Cardiac muscle cell (in vitro differentiated cells and primary cell): ENCODE data around the gene SHMT1. TPM values are rescaled to one million over a fixed set of nuclear protein-coding genes. Genes with fewer than 3 reads are reported as not detected.

ENCODE experiments used
- DNase-seq, 2 donors: peaks; one replicate each; pipeline versions ENCODE4 v3.0.0 to v3.0.0-alpha.2; 2010 to 2017; ENCODE audit warnings: low read depth in 1 of 2, low spot score in 1 of 2
- H3K27ac ChIP-seq: fragments of 200-600 bp; sonication (generic); 2 replicates; pipeline ENCODE4 v1.5.1; 2016
- H3K27me3 ChIP-seq: fragments of 200-600 bp; sonication (generic); 2 replicates; pipeline ENCODE4 v1.6.0; 2016; ENCODE audit warnings: control low read depth
- H3K36me3 ChIP-seq: fragments of 200-600 bp; sonication (generic); 2 replicates; pipeline ENCODE4 v1.5.1; 2016; ENCODE audit warnings: control low read depth
- H3K4me1 ChIP-seq: fragments of 200-600 bp; sonication (generic); 2 replicates; pipeline ENCODE4 v1.8.1; 2017; ENCODE audit warnings: low read depth, mild to moderate bottlenecking, mixed run types
- H3K4me3 ChIP-seq: fragments of 200-600 bp; sonication (generic); 2 replicates; pipeline ENCODE4 v1.5.1; 2016; ENCODE audit warnings: mild to moderate bottlenecking
- H3K9me3 ChIP-seq: fragments of 200-600 bp; sonication (generic); 2 replicates; pipeline ENCODE4 v1.5.1; 2017; ENCODE audit warnings: low read depth, mild to moderate bottlenecking, control low read depth
- CTCF ChIP-seq: IDR thresholded peaks from 2 replicates; pipeline ENCODE4 v1.5.1; 2012; ENCODE audit warnings: low read depth, mild to moderate bottlenecking, low read length
- polyA plus RNA-seq: library from polyadenylated mRNA; unstranded; fragments of >200 nt; fragmentation: Nextera tagmentation; extraction: Ambion mirVana; gene quantifications from 2 replicates; pipeline ENCODE4 v1.2.1, GENCODE V29; 2016
- total RNA-seq: library from RNA; depleted of rRNA; stranded (reverse); fragments of >200 nt; gene quantifications from 2 replicates; pipeline ENCODE4 v1.2.3, GENCODE V29; 2016

SHMT1 gene
- total and polyA plus RNA-seq, 2 experiments from 2014 or later: 24.8 to 30.6 TPM

- peaks cover 9% of the 10 kb centered on the region for H3K4me1 ChIP-seq
- no peak overlapping the region for H3K4me3 ChIP-seq
- no peak for TF ChIP-seq CTCF
These were observed 44.4 kb downstream of the SHMT1 start for GRCh38 chr17:18318771-18319450.

GRCh38 chr17:18318117-18318516 lies 45.2 kb downstream of the SHMT1 start:
- H3K27ac ChIP-seq: no peak overlapping the region
- no peaks in the 10 kb centered on the region for H3K27me3 ChIP-seq
- TF ChIP-seq CTCF: no peak
- H3K9me3 ChIP-seq: no peaks in the 10 kb centered on the region
- no peak overlapping the region for H3K4me3 ChIP-seq
- no peak for DNase-seq
- H3K4me1 ChIP-seq: peaks cover 17% of the 10 kb centered on the region
- peaks cover 8% of the 10 kb centered on the region for H3K36me3 ChIP-seq

More at GRCh38 chr17:18318771-18319450, 44.4 kb downstream of the SHMT1 start:
- no peak for DNase-seq
- Histone ChIP-seq H3K36me3 (peaks cover 8% of the 10 kb centered on the region), H3K27me3 (no peaks in the 10 kb centered on the region), H3K9me3 (no peaks in the 10 kb centered on the region), H3K27ac (no peak overlapping the region)

- H3K9me3 ChIP-seq: no peaks in the 10 kb centered on the region
- TF ChIP-seq CTCF: no peak
- peaks cover 4% of the 10 kb centered on the region for H3K36me3 ChIP-seq
- peaks cover 19% of the 10 kb centered on the region for H3K4me1 ChIP-seq
- H3K27ac ChIP-seq: peak overlapping the region; percentile 99
- H3K4me3 ChIP-seq: peak overlapping the region; percentile 85
- no peaks in the 10 kb centered on the region for H3K27me3 ChIP-seq
- DNase-seq: no peak
These were observed 47.4 kb downstream of the SHMT1 start for GRCh38 chr17:18315961-18316360.

GRCh38 chr17:18315562-18315922 lies 47.8 kb downstream of the SHMT1 start:
- Histone ChIP-seq H3K4me1 (peaks cover 19% of the 10 kb centered on the region), H3K4me3 (peak overlapping the region; percentile 85), H3K9me3 (no peaks in the 10 kb centered on the region), H3K27me3 (no peaks in the 10 kb centered on the region), H3K36me3 (peaks cover 4% of the 10 kb centered on the region), H3K27ac (peak overlapping the region; percentile 99)
- DNase-seq: no peak
- no peak for TF ChIP-seq CTCF

GRCh38 chr17:18314731-18315561 lies 48.4 kb downstream of the SHMT1 start, which contains the start of the genes SMCR8 and TOP3A:
Gene SMCR8, plus strand, starts transcription at chr17:18315293. Its CDS starts 497 bp downstream, at chr17:18315790.
Gene TOP3A, minus strand, starts transcription at chr17:18314994. Its CDS starts 216 bp downstream, at chr17:18314778.
- Histone ChIP-seq H3K4me3 (peak within 1 kb of the TSS; percentile 85), H3K27me3 (no peaks in the 10 kb centered on the region), H3K36me3 (peaks cover 4% of the 10 kb centered on the region), H3K27ac (peak within 1 kb of the TSS; percentile 99), H3K4me1 (peaks cover 19% of the 10 kb centered on the region), H3K9me3 (no peaks in the 10 kb centered on the region)
- TF ChIP-seq CTCF: no peak
- peak; percentile 96 to 99 for DNase-seq
